GM19455 (cell line): Measurements from ENCODE around the gene SLC6A16.
"Not testable (repeated sequence)": the region's sequence is repeated elsewhere in the genome, so short reads cannot be mapped to it uniquely, and the experiment has no call there.

Experiments
- ATAC-seq: cut with Tn5 transposase; IDR thresholded peaks from one replicate; pipeline ENCODE4 v1.9.1; 2021; ENCODE audit not compliant: unreplicated experiment

The SLC6A16 gene

DNA sequence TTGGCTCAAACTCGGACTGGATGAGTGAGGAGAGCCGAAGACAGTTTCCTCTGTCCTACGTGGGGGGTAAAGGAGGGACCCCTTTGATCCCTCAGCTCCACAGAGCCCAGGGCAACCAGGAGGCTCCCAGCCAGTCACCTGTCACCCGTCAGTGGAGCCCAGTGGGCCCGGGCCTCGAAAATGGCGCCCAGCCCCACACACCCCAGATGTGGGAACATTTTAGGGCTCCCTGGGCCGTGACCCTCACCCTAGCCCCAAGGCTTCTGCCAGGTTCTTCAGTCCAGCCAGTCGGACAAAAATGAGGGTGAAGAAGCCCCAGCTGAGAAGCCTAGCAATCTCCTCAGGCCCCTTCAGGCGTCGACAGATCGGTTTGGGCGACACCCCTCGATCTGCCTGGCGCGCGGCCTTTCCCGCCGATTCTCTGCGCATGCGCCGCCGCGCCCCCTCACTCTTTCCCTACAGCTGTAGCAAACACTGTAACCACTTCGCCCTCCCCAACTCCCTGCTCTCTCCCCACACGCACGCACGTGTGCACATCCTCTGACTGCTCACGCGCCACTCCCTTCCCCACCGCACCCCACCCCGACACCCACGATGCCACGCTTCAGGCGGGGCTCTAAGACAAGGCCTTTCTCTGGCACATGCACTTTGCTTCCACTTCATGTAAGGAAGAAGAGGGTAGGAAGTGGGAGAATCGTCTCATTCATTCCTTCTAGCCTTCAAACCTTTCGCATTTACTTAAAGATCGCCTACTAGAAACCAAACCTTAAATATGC, at the start of gene SLC6A16:
Gene SLC6A16 (minus strand): TSS at position 391 of the 776 bp plus-strand sequence. CDS start 13,844 bp downstream, outside the sequence.
- no peak for ATAC-seq

DNA sequence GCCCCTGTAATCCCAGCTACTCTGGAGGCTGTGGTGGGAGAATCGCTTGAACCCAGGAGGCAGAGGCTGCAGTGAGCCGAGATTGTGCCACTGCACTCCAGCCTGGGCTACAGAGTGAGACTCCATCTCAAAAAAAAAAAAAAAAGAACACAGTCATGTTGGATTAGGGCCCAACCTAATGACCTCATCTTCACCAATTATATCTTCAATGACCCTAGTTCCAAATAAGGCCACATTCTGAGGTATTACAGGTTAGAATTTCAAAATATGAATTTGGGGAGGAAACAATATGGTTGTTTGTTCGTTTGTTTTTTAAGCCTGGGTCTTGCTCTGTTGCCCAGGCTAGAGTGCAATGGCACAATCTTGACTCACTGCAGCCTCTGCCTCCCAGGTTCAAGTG, 48.2 kb upstream of the SLC6A16 start:
- ATAC-seq, result not testable (repeated sequence)

DNA sequence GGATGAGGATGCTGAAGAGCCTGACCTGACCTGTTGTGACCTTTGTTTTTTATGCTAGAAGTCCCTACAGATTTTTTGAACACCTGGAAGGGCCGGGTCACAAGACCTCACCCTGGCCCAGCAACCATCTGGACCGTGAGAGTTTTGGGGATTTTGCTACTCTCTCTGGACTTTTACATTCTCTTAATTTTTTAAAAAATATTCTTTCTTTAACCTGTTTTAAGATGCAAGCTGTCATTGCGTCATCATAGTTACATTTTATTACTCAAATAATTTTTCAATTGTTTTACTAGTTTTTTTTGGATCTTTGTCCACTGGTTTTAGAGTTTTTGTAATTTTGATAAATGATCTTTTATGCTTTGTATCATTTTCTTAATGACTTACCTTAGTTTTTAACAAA, 46.2 kb upstream of the SLC6A16 start:
- ATAC-seq, result no peak

DNA sequence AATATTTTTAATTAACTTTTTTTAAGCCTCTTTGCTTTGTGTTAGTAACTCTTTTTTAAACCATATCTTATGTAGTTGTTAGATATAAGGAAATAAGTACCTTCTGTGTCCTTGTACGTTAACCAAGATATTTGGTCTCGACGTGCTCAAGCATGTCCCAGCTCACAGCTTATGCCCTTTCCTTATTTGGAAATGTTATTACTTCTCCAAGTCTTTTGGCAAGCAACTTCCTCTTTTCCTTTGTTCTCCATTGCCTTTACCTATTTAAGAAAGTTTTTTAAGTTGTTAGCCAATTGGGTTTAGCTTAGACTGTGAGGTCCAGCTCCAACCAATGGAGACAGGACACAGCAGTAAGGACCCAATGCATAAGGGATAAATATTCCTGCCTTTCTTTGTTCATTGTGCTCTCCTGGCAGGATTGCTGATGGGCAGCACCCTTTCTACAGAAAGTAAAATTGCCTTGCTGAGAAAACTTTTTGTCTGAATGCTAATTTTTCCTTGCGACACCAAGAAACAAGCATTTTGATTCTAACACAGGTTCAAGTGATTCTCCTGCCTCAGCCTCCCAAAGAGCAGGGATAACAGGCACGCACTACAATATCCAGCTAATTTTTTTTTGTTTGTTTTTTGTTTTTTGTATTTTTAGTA, 43.8 kb upstream of the SLC6A16 start:
- ATAC-seq, result no peak

DNA sequence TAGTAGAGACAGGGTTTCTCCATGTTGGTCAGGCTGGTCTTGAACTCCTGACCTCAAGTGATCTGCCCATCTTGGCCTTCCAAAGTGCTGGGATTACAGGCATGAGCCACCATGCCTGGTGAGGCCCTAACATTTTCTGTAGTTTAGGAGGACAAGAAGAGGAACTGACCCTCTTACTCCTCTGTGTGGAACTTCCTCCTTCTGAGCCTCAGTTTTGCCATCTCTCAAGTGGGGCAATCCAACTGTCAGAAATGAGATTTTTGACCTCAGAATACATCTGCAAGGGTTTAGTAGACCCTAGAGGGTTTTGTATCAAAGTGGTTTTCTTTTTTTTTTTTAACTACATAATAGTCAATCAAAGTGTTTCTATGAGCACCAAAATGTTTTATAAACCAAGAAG, 41.1 kb upstream of the SLC6A16 start:
- ATAC-seq, result no peak

DNA sequence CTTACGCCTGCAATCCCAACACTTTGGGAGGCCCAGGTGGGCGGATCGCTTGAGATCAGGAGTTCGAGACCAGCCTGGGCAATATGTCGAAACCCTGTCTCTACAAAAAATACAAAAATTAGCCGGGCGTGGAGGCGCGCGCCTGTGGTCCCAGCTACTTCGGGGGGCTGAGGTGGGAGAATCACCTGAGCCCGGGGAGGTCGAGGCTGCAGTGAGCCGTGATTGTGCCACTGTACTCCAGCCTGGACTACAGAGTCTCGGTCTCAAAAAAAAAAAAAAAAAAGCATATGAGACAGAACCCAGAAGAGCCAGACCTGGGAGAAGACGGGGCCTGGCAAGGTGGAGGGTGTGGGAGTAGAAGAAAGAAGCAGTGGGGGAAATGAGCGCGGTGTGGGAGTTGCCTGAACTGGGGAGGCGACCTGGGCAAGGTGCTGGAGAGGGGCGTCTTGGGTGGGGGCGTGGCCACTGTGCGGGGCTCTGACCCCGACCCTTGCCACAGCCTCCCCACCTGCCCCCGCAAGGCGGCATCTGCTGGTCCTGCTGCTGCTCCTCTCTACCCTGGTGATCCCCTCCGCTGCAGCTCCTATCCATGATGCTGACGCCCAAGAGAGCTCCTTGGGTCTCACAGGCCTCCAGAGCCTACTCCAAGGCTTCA, 39.2 kb upstream of the SLC6A16 start:
- ATAC-seq, result no peak

DNA sequence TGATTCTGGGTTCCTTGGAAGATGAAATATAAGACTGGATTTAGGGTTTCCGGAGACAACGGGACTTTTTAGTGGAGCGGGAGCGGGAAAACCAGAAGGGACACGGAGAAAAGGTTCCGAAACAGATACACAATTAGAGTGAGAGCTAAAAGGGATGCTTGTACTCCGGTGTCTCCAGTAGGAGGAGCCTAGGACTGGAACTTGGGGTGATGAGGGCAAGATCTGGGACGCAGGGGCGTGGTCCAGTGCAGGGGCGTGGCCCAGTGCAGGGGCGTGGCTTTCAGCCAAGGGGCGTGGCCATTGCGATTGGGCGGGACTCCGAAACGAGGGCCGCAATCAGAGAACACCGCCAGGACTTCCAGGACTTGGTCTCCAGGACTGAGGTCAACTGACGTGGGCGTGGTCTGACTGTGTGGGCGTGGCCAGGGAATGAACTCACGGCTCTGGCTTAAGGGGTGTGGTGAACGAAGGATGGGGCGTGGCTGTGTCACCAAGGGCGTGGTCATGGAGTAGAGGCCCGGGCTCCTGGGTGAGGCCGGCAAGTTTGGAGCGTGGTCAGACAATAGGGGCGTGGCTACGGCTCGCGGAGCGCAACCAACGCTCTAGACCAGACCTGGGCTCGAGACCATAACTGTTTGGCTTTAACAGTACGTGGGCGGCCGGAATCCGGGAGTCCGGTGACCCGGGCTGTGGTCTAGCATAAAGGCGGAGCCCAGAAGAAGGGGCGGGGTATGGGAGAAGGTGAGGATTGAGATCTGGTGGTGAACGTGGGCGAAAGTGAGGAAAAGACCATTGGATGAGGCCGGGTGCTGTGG, 38.5 kb upstream of the SLC6A16 start, which contains the start of gene DKKL1:
Gene DKKL1 (plus strand): TSS at position 610 of the 815 bp plus-strand sequence. CDS start 122 bp downstream, at position 732.
- no peak for ATAC-seq

DNA sequence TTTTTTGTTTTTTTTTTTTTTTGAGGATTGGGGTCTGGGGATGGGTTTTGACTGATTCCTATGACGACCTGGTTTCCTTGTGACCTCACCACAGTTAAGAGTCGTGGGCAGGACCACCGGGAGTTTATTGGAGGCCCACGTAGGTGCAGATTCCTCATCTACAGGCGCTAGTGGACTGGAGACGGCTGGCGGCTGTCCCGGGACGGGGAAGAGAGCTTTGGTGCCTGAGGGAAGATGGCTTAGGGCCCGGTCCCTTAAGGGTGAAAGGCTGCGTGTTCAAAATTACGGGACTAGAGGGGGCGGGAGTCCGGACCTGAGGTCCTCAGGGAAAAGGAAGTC, 37.9 kb upstream of the SLC6A16 start:
- ATAC-seq, result no peak

DNA sequence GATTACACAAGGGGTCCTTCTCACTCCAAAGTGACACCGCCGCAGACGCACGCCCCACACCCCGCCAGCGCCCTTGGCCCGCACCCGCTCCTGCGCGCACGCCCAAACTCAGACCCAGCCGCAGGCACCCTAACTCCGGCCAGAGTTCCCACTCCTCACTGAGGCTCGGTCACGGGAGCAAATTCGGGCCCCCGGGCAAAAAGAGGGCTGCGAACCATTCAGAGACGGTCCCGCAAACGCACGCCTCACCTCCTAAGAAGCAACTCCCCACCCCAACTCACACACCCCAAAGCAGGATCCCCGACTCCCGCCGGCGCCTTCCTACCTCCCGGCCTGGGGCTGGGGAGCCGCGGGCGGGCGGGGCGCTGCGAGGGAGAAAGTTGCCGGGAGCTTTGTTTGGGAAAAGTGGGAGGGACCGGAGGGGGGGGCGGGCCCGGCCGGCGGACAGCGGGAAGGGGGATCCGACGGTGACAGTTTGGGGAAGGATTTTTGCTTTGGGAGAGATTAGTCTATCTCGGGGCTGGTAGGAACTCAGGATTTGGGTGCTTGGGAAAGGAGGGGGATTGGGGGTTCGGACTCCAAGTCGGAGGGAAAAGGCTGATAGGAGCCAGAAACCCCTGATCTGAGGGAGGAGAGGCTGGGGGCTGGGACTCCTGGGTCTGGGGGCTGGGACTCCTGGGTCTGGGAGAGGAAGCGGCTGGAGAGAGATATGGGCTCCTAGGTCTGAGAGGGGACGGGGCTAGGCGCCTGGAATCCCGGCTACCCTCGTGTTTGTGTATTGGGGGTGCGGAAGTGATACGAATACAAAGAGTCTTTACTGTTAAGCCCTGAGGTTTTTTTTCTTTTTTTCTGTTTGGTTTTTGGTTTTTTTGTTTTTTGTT, 37.3 kb upstream of the SLC6A16 start, which contains the start of gene TEAD2:
Gene TEAD2 (minus strand): TSS at position 369 of the 881 bp plus-strand sequence. CDS start 2,341 bp downstream, outside the sequence.
- ATAC-seq, result no peak

DNA sequence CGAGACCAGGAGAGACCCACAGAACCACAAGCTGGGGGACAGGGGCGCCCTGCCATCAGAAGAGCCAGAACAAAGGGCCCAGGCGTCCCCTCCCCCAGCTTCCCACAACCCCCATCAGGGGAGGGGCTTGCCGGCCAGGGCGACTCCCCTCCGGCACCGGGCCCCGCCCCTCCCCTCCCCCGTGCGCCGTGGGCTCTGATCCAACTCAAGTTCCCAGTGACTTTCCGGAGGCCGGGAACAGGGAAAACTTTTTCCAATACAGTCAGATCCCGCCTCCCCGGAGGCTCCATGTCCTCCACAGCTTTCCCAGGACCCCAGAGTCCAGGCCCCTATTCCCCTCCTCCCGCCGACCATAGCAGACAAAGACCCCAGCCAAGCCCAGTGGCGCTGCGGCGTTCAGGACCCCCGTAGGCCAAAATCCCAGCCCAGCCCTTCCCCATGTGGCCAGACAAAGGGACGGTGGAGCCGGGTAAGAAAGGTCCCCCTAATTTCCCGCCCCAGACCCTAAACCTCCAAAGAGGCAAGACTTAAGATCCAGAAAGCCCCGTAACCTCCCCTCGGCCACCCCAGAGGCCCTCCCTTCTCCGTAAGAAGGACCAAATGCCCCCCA, 36.6 kb upstream of the SLC6A16 start:
- ATAC-seq, result no peak

DNA sequence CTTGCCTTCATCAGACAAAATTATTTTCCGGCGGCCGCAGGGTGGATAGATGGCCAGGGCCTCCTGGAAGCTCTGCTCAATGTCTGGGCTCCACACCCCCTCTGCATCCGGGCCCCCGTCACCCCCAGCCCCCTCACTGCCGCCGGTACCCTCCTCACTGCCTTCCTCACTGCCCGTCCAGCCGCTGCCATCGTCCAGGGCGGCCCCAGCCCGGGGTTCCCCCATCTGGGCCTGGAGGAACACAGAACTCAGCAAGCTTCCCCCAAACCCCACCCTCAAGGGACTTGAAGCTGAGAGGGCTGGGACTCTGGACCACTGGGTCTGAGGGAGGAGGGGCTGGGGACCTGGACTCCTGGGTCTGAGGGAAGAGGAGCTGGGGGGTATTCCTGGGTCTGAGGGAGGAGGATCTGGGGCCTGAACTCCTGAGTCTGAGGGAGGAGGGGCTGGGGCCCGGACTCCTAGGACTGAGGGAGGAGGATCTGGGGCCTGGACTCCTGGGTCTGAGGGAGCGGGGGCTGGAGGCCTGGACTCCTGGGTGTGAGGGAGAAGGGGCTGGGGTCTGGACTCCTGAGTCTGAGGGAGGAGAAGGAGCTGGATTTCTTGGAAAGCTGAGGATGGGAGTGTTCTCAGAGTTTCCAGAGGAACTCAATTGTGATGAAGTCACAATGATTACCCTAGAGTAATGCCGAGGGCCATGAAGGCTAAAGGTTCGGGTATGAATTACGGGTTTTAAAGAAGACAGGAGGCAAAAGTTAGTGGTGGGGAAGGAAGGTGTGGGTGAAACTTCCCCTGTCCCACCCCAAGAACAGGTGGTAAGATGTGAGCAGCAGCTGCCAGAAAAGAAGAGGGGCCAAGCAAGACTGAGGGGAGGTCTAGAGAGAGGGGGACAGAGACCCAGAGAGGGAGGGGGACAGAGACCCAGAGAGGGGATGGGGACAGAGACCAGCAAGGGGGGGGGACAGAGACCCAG, 35.1 kb upstream of the SLC6A16 start:
- ATAC-seq, result no peak

DNA sequence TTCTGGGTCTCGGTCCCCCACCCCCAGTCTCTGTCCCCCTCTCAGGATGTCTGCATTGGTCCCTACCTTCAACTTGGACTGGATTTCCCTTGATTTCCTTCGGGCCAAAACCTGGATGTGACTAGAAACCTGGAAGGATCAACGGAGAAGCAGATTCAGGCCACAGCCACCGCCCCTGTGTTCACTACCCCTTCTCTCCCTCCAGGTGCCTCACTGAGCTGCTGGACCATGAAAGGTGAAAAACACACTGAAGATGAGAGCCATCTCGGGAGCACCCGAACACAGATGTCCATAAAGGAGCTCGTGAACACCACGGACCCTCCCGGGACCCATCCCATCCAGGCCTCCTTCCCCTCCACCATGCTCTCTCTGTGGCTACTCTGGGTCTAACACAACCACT, 32.2 kb upstream of the SLC6A16 start:
- ATAC-seq, result no peak

DNA sequence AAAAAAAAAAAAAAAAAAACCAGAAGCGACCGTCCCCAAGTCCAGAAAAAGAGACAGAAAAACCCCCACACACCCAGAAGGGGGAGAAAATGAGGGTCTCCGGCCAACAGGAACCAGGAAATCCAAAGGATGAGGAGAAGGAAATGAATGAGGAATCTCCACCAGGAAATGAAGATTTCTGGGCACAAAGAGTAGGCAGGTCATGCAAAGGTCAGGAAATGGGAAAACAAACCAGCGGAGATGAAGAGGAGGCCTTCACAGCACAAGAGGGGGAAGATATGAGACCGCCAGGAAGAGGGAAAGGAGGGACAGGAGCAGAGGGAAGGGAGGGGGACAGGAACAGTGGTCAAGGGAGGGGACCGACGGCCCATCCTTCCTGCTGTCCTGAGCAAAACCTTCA, 31.4 kb upstream of the SLC6A16 start:
- no peak for ATAC-seq

DNA sequence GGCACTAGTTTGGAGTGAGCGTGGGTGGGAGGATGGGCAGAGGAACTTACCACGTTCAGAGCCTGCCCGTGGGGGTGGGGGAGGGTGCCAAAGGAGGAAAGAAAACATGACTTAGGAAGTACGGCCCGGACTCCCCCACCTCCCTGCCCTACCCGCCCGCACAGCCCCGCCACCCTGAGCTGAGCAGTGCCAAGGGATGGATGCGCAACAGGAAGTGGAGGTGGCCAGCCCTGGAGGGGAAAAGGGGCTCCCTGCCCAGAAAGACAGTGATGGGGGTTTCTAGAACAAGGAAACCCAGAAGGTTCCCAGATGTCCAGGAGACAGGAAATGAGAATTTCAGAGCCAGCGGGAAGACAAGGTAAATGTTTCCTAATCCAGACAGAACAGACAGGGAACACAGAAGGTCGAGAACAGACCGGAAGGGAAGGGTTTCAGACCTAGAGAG, 30.9 kb upstream of the SLC6A16 start:
- ATAC-seq, result no peak

DNA sequence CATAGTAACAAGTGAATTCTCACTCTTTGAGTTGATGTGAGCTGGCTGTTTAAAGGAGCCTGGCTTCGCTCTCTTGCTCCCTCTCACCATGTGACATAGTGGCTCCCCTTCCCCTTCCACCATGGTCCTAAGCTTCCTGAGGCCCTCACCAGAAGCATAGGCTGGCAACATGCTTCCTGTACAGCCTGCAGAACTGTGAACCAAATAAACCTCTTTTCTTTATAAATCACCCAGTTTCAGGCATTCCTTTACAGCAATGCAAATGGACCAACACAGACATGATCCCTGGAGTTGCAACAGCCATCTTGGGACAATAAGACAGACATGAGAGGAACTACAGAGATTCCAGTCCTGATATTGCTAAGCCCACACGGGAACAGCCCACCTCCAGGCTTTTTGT, 24.6 kb upstream of the SLC6A16 start:
- no peak for ATAC-seq

DNA sequence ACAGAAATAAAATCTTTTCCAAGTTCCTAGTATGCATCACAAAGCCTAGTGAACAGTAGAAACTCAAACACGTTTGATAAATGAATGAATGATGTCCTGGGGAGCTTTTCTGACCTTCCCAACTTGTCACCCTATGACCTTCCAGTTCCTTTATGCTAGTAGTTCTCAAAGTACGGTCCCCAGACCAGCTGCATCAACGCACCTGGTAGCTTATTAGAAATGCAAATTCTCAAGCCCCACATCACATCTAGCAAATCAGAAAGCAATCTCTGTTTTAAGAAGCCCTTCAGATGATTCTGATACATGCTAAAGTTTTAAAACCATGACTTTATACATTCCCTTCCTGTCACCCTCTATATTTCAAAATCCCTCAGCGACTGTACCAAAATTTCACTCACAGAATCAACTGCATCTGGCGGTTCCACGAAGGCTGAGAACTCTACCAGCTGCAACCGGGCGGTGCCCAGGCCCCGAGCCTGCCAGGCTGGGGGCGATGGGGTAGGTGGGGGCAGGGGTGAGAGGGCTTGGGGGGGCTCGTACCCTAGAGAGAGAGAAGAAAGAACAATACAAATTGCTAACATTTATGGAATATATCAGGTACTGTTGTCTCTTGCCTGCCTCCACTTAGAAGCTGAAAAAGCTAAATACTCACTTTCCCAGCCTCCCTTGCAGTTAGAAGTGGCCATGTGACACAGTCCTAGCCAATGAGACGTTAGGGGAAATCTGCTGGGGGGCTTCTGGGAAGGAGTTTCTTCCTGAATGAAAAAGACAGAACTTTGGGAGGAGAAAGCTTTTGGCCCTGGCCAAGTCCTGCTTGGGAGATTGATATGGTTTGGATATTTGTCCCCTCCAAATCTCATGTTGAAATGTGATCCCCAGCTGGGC, 23.6 kb upstream of the SLC6A16 start:
- ATAC-seq, result no peak

DNA sequence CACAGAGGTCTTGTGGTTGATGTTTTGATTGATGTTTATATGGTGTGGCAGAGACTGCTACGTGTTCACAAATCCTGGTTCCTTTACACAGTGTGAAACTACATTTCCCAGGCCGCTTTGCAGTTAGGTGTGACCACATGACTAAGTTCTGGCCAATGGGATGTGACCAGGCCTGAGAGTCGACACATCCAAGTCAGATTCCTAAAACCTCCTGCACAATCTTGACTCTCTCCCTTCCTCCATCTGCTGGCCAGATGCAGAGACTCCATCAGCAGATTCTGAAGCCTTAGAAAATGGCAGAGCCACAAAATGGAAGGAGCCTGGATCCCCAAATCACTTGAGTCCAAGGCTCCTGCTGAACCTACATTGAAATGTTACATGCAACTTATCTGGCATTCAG, 22.8 kb upstream of the SLC6A16 start:
- no peak for ATAC-seq
